Epithelial cell of esophagus (primary cell): Measurements from ENCODE around the gene KRT3.
A peak's percentile ranks its signal among the peaks of the same experiment; 100 is the strongest.
"Not testable (repeated sequence)": the region's sequence is repeated elsewhere in the genome, so short reads cannot be mapped to it uniquely, and the experiment has no call there.

Experiments used
- DNase-seq: peaks from one replicate; pipeline ENCODE4 v3.0.0; 2010; ENCODE audit warnings: low read depth
- H3K4me3 ChIP-seq: 2 replicates; pipeline ENCODE4 v1.5.1; 2011; ENCODE audit warnings: mild to moderate bottlenecking, low read length, control low read depth
- CTCF ChIP-seq: IDR thresholded peaks from 2 replicates; pipeline ENCODE4 v1.5.1; 2011; ENCODE audit warnings: low read depth, mild to moderate bottlenecking, low read length, control low read depth, inconsistent platforms; ENCODE audit not compliant: insufficient read depth; ENCODE audit errors: missing control alignments

Gene KRT3

GRCh38 chr12:52796839-52797528, 1.1 kb upstream of the KRT3 start:
- DNase-seq = no peak
- no peak overlapping the region for H3K4me3 ChIP-seq
- no peak for TF ChIP-seq CTCF

GRCh38 chr12:52796429-52796794, 495 bp upstream of the KRT3 start:
- H3K4me3 ChIP-seq = no peak overlapping the region
- DNase-seq = no peak
- TF ChIP-seq CTCF = no peak

DNA sequence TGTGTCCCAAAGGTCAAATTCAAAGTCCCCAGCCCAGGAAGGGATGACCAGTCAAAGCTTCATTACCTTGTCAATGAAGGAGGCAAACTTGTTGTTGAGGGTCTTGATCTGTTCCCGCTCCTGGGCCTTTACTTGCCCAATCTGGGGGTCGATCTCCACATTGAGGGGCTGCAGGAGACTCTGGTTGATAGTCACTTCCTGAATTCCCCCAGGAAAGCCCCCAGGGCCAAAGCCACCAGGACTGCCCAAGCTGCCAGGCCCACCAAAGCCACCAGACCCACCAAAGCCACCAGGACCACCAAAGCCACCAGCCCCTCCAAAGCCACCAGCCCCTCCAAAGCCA, 614 bp downstream of the KRT3 start:
- not testable (repeated sequence) for H3K4me3 ChIP-seq, DNase-seq

DNA sequence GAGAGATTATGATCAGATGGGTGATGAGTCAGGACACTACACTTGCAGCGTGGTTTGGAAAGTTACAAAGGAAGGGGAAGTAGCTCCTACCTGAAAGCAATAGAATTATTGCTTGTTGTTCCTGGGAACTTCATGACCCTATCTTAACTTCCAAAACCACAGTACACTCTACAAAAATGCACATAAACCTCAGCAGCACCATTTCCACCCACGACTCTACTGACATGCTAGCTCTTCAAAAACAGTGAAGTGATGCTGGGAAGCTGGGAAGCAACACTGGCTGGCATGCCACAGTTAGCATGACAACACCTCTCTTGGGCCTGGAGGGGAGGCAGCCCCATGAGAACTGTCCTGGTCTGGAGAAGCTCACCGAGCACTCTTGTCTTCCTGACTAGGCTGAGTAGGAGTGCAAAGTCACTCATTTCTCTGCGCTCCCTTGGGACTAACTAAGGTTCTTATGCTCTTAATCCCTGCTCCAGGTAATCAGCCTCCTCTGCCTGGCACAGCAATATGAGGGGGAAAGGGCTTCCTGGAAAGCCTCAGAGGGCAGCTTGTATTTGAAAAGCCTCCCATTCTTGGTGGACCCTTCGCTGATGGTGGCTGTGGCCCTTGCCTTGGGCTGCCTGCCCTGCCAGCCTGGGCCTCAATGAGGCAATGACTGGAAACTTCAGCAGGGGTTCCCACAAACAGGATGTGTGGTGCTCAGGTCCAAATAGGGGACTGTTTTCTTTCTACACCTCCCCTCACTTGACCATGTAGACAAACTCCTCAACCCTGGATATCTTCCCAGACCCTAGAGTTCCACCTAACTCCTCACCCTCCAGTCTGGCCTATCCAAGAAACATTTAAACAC, 1.2 kb downstream of the KRT3 start:
- no peak for TF ChIP-seq CTCF
- no peak overlapping the region for H3K4me3 ChIP-seq
- DNase-seq = peak; percentile 26

DNA sequence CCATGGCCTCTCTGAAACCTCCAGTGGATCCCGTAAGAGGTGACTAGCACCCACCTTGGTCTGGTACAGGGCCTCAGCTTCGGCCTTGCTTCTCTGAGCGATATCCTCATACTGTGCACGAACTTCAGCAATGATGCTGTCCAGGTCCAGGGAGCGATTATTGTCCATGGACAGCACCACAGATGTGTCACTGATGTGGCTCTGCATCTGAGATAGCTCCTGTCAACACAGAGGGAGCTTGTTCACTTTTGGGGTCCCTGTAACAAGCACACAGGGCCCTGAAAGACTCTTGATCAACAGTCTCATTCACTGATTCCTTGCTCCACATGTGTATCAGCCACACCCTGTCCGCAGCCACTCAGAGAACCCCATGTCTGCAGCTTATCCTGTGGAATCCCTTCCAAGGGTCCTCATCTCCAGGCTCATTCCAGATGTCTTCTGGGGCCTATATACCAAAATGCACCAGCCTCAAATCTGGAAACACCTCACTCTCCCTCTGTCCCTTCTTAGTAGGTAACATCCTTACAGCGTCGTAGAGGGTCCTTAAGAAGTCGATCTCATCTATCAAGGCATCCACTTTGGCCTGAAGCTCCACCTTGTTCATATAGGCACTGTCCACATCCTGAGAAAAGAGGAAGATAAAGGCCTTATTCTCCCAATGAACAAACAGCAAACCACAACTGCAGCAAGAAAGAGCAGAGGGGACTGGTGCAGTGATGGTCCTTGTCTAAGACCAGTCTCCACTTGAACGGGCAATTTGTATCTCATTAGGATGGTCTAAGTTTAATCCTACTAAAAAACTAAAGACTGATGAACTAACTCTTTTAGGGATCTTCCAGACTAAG, 3.5 kb downstream of the KRT3 start:
- H3K4me3 ChIP-seq = no peak overlapping the region
- DNase-seq = no peak
- TF ChIP-seq CTCF = no peak

DNA sequence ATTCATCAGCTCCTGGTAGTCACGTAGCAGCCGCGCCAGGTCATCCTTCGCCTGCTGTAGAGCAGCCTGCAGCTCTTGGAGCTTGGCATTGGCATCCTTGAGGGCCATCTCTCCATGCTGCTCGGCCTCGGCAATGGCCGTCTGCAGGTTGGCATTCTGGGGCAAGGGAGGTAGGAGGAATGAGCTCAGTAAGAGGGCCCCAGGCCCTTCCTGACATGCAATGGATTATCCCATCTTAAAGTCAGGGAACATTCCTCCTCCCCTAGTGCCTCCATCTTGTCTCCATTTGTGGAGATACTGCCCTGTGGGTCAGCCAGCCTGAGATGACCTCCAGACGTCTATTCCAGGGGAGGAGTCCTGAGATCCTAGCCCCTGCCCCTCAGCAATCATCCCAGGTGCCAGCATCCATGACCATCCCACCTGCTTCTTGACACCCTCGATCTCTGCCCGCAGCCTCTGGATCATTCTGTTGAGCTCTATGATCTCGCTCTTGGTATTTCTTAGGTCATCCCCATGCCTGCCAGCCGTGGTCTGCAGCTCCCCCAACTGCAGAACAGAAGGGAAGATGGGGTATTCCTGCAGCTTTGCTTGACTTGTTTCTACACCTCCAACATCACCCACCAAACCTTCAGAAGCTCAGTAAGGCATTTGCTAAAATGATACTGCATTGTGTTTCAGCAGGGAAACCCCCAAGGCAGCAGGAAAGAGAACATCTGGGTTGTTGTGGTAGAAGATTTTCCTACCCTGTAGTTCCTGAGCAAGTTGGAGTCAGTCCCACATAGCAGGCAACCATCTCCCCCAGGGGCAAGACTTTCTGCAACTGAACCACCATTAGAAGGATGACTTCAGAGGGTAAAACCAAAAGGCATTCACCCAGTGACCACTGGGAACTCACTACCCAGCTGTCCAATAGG, 4.4 kb downstream of the KRT3 start:
- no peak for DNase-seq
- H3K4me3 ChIP-seq = no peak overlapping the region
- TF ChIP-seq CTCF = no peak
